H1 (cell line): ENCODE measurements around the gene SOX1. TPM values are rescaled to one million over a fixed set of nuclear protein-coding genes. Genes with fewer than 3 reads are reported as not detected.

ENCODE experiments used
- CTCF ChIA-PET: fragments of 300-600 bp; sonication (Branson Sonifier 250); formaldehyde crosslinking; loops from one replicate; lab custom pipeline; 2021; ENCODE audit not compliant: partially characterized antibody; lab: Charles Lee
- POLR2A ChIA-PET: fragments of 300-600 bp; sonication (Branson Sonifier 250); formaldehyde crosslinking; loops from one replicate; lab custom pipeline; 2021; ENCODE audit warnings: inconsistent platforms; ENCODE audit not compliant: partially characterized antibody; lab: Charles Lee
- DNase-seq, 2 experiments: peaks; one replicate each; pipeline versions ENCODE4 v3.0.0 to v3.0.0-alpha.2; 2010 to 2022; ENCODE audit warnings: low spot score in 2 of 2, low read depth in 1 of 2, mixed read lengths in 1 of 2
- FAIRE-seq: peaks from 2 replicates; lab custom pipeline; 2011; peaks lifted over from hg19 to GRCh38; lab: Jason Lieb, UNC
- H2AFZ ChIP-seq: 2 replicates; pipeline ENCODE4 v1.8.1; 2012; ENCODE audit warnings: low read length, inconsistent platforms
- H2AK5ac ChIP-seq: 2 replicates; pipeline ENCODE4 v1.6.1; 2013; ENCODE audit warnings: low read depth, low read length
- H2BK120ac ChIP-seq: replicated peaks from 2 replicates; pipeline ENCODE3; 2013; ENCODE audit warnings: low read depth, low read length, inconsistent platforms
- H2BK12ac ChIP-seq: 2 replicates; pipeline ENCODE4 v1.6.1; 2013; ENCODE audit warnings: low read depth, low read length
- H2BK15ac ChIP-seq: 2 replicates; pipeline ENCODE4 v1.6.1; 2013; ENCODE audit warnings: low read length
- H2BK20ac ChIP-seq: 2 replicates; pipeline ENCODE4 v1.6.1; 2013; ENCODE audit warnings: low read length
- H2BK5ac ChIP-seq: 2 replicates; pipeline ENCODE4 v1.6.1; 2013; ENCODE audit warnings: low read depth, low read length
- H3K14ac ChIP-seq: 2 replicates; pipeline ENCODE4 v1.6.1; 2013; ENCODE audit warnings: inconsistent platforms; ENCODE audit not compliant: insufficient read length
- H3K18ac ChIP-seq: 2 replicates; pipeline ENCODE4 v1.6.1; 2013; ENCODE audit warnings: low read length; ENCODE audit errors: extremely low read depth
- H3K23ac ChIP-seq: 2 replicates; pipeline ENCODE4 v1.6.1; 2013; ENCODE audit warnings: inconsistent platforms; ENCODE audit not compliant: insufficient read length
- H3K23me2 ChIP-seq: 2 replicates; pipeline ENCODE4 v1.6.1; 2013; ENCODE audit warnings: low read depth, low read length
- H3K27ac ChIP-seq: 2 replicates; pipeline ENCODE4 v1.6.1; 2011; ENCODE audit warnings: low read depth, low read length, inconsistent platforms
- H3K27me3 ChIP-seq, 4 experiments: replicated peaks in 1 of 4; 1 replicate in 1 of 4; 2 replicates in 3 of 4; pipeline versions ENCODE4 v1.6.1 to v1.8.1; 2011 to 2013; ENCODE audit warnings: low read length in 3 of 4, mild to moderate bottlenecking in 3 of 4, inconsistent platforms in 2 of 4, mixed read lengths in 2 of 4, moderate library complexity in 1 of 4; ENCODE audit not compliant: control insufficient read depth in 3 of 4, insufficient read depth in 3 of 4; ENCODE audit errors: extremely low read depth in 1 of 4
- H3K36me3 ChIP-seq, 4 experiments: 2 replicates each; pipeline versions ENCODE4 v1.6.1 to v1.8.1; 2011 to 2013; ENCODE audit warnings: mild to moderate bottlenecking in 4 of 4, low read length in 3 of 4, moderate library complexity in 2 of 4, control low read depth in 1 of 4, inconsistent platforms in 1 of 4; ENCODE audit not compliant: insufficient read depth in 4 of 4, control insufficient read depth in 2 of 4
- H3K4ac ChIP-seq: replicated peaks from 2 replicates; pipeline ENCODE3; 2013; ENCODE audit warnings: low read length, low read depth, mixed read lengths, inconsistent platforms; ENCODE audit not compliant: insufficient read length
- H3K4me1 ChIP-seq, 4 experiments: replicated peaks in 1 of 4; 1 replicate in 1 of 4; 2 replicates in 3 of 4; pipeline versions ENCODE4 v1.6.1 to v1.8.1; 2011 to 2013; ENCODE audit warnings: low read length in 3 of 4, inconsistent platforms in 2 of 4, mixed read lengths in 1 of 4; ENCODE audit not compliant: insufficient read depth in 4 of 4, control insufficient read depth in 3 of 4
- H3K4me2 ChIP-seq, 2 experiments: 2 replicates each; pipeline versions ENCODE4 v1.6.1 to v1.8.1; 2011 to 2013; ENCODE audit warnings: low read depth in 2 of 2, low read length in 2 of 2, control low read depth in 1 of 2, inconsistent platforms in 1 of 2, mild to moderate bottlenecking in 1 of 2; ENCODE audit not compliant: insufficient read depth in 1 of 2
- H3K4me3 ChIP-seq, 4 experiments: fragments of 200-600, 300-600 bp in 1 of 4; sonication (generic), shearing (Covaris generic), sonication (Bioruptor Twin) in 1 of 4; 2 replicates each; pipeline versions ENCODE4 v1.5.1 to v1.8.1; 2011 to 2016; ENCODE audit warnings: low read length in 4 of 4, low read depth in 3 of 4, control low read depth in 2 of 4, inconsistent platforms in 2 of 4, mild to moderate bottlenecking in 2 of 4, mixed read lengths in 1 of 4, moderate library complexity in 1 of 4; ENCODE audit not compliant: insufficient read depth in 2 of 4; ENCODE audit errors: extremely low read depth in 1 of 4
- H3K56ac ChIP-seq: replicated peaks from 2 replicates; pipeline ENCODE3; 2013; ENCODE audit warnings: low read depth, mild to moderate bottlenecking, mixed read lengths, low read length, inconsistent platforms; ENCODE audit not compliant: insufficient read length
- H3K79me1 ChIP-seq: 2 replicates; pipeline ENCODE4 v1.6.1; 2013; ENCODE audit warnings: low read depth, low read length, control low read depth
- H3K79me2 ChIP-seq, 2 experiments: 2 replicates each; pipeline versions ENCODE4 v1.6.1 to v1.8.1; 2012 to 2013; ENCODE audit warnings: low read length in 2 of 2, mild to moderate bottlenecking in 2 of 2, inconsistent platforms in 1 of 2; ENCODE audit not compliant: insufficient read depth in 2 of 2, control insufficient read depth in 1 of 2
- H3K9ac ChIP-seq, 4 experiments: replicated peaks in 1 of 4; 1 replicate in 1 of 4; 2 replicates in 3 of 4; pipeline versions ENCODE4 v1.6.1 to v1.8.1; 2011 to 2013; ENCODE audit warnings: low read depth in 3 of 4, low read length in 3 of 4, control low read depth in 2 of 4, mild to moderate bottlenecking in 2 of 4, moderate library complexity in 2 of 4, inconsistent platforms in 1 of 4; ENCODE audit errors: extremely low read depth in 1 of 4
- H3K9me3 ChIP-seq, 2 experiments: 2 replicates each; pipeline versions ENCODE4 v1.6.1 to v1.8.1; 2012 to 2013; ENCODE audit warnings: mild to moderate bottlenecking in 2 of 2, moderate library complexity in 2 of 2, control low read depth in 1 of 2, inconsistent platforms in 1 of 2, low read depth in 1 of 2, low read length in 1 of 2, mixed read lengths in 1 of 2; ENCODE audit not compliant: insufficient read depth in 2 of 2
- H4K20me1 ChIP-seq, 2 experiments: replicated peaks in 1 of 2; 2 replicates each; pipeline versions ENCODE3 to v1.8.1; 2011 to 2013; ENCODE audit warnings: inconsistent platforms in 2 of 2, low read length in 2 of 2, mild to moderate bottlenecking in 1 of 2; ENCODE audit not compliant: insufficient read depth in 2 of 2, control insufficient read depth in 1 of 2
- H4K5ac ChIP-seq: 2 replicates; pipeline ENCODE4 v1.6.1; 2013; ENCODE audit warnings: low read length, low read depth, mixed read lengths, inconsistent platforms; ENCODE audit not compliant: insufficient read length
- H4K8ac ChIP-seq: 2 replicates; pipeline ENCODE4 v1.8.0; 2013; ENCODE audit warnings: mild to moderate bottlenecking, moderate library complexity, low read length, inconsistent platforms; ENCODE audit not compliant: insufficient read depth; ENCODE audit errors: extremely low read depth
- H4K91ac ChIP-seq: replicated peaks from 2 replicates; pipeline ENCODE3; 2013; ENCODE audit warnings: low read length, mixed read lengths, inconsistent platforms; ENCODE audit not compliant: insufficient read length
- NANOG ChIP-seq: IDR thresholded peaks from 2 replicates; pipeline ENCODE4 v1.6.1; 2011; ENCODE audit warnings: low read length, low read depth, mild to moderate bottlenecking, inconsistent platforms; ENCODE audit not compliant: insufficient read depth, poor library complexity, severe bottlenecking
- SP2 ChIP-seq: IDR thresholded peaks from 2 replicates; pipeline ENCODE4 v1.6.1; 2012; ENCODE audit warnings: mild to moderate bottlenecking, low read length, inconsistent platforms
- YY1 ChIP-seq: IDR thresholded peaks from 2 replicates; pipeline ENCODE4 v1.6.1; 2011; ENCODE audit warnings: low read depth, mild to moderate bottlenecking, low read length
- WGBS, 2 experiments: shearing (Covaris generic) in 1 of 2; methylation state at CpG; one replicate each; pipeline versions ENCODE4 v1.1.6 to v1.1.7; 2013 to 2015; ENCODE audit warnings: low lambda C conversion rate in 2 of 2, mixed read lengths in 2 of 2, inconsistent platforms in 1 of 2, low coverage in 1 of 2, missing lambda C conversion rate in 1 of 2; ENCODE audit not compliant: insufficient replicate concordance in 2 of 2, insufficient coverage in 1 of 2, insufficient read length in 1 of 2; ENCODE audit errors: extremely low coverage in 1 of 2, missing lambda C conversion rate in 1 of 2; 5-methylcytosine and 5-hydroxymethylcytosine counted together
- polyA plus RNA-seq, 7 experiments: library from polyadenylated mRNA; depleted of rRNA in 3 of 7; stranded (reverse) in 5 of 7; unstranded in 2 of 7; fragments of >200 nt in 5 of 7; fragments of 200-250 nt in 2 of 7; gene quantifications; 1 replicate in 5 of 7; 2 replicates in 1 of 7; 4 replicates in 1 of 7; pipeline versions ENCODE4 v1.2.1 to v1.2.3, GENCODE V29; 2011 to 2013; ENCODE audit warnings: missing spikeins in 2 of 7, mixed read lengths in 2 of 7
- total RNA-seq: library from RNA; stranded (reverse); fragmentation: NEBNext Ultra II Directional; extraction: Animal tissue kit (Norgen Biotek cat#: 25700); gene quantifications from 2 replicates; pipeline ENCODE4 v1.2.1, GENCODE V29; 2021
- TF ChIP-seq, protein P1 (sequence below): IDR thresholded peaks from 2 replicates; pipeline ENCODE4 v1.6.1; 2011; ENCODE audit warnings: low read length, improper control_type of control experiment

SOX1 gene
- total and polyA plus RNA-seq, 2 of the 8 experiments (the other 6 are each of a cell fraction or from before 2014, with no cell fraction given): 0.03 to 0.09 TPM

DNA sequence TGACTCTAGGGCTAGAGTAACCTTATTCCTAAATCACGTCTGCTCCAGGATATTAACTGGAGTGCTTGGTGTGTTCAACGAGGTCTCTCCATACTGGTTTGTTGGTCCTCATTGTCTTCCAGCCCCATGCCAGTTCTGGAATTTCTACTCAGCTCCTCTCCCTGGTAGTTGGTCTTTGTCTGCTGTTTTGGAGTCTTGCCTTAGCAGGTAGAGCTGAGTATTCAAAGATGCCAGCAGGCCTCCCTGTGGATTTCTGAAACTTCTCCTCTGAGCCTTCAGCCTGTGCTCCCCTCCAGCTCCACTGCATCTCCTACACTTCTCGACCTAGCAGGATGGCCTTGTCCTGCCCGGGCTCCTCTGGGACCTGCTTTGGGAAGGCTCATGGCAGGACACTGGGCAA is 25.5 kb downstream of the SOX1 start:
- Histone ChIP-seq H2AK5ac (no peak overlapping the region), H3K27me3 (peaks cover 0 to 3% (median 0%) of the 10 kb centered on the region in 4 experiments; a peak in 2 of 7 replicates), H3K23me2 (no peaks in the 10 kb centered on the region), H3K9ac (no peak overlapping the region), H2BK120ac (no peak overlapping the region), H2BK12ac (peak overlapping the region; percentile 71; the same call in 1 of the 2 replicates), H3K4me3 (no peak overlapping the region), H2BK15ac (no peak overlapping the region), H3K14ac (no peak overlapping the region), H3K9me3 (no peaks in the 10 kb centered on the region), H3K18ac (no peak overlapping the region; the same call in 1 of the 2 replicates), H3K79me2 (no peaks in the 10 kb centered on the region), H3K36me3 (no peaks in the 10 kb centered on the region), H3K27ac (no peak overlapping the region), H3K23ac (no peak overlapping the region), H3K4me2 (peak overlapping the region in 1 of 2 experiments; percentile 16; a peak in 1 of 4 replicates), H3K4me1 (peaks cover 0 to 12% (median 0%) of the 10 kb centered on the region in 4 experiments; a peak in 3 of 7 replicates), H4K91ac (no peak overlapping the region), H2BK5ac (no peak overlapping the region), H4K8ac (no peak overlapping the region), H2AFZ (no peak overlapping the region), H4K20me1 (no peaks in the 10 kb centered on the region), H4K5ac (no peak overlapping the region), H3K79me1 (no peaks in the 10 kb centered on the region), H3K4ac (no peak overlapping the region), H2BK20ac (no peak overlapping the region), H3K56ac (no peak overlapping the region)
- 61% methylated on average over 4 of the region's 4 CpGs; no CpG with 5 or more reads in 1 of the 2 experiments for WGBS, 2 experiments
- CTCF ChIA-PET: interaction anchor here (0.8 to 1.4 kb wide), 4 partner anchors 10 to 259 kb away, joined by 3 to 8 read pairs (median 4); no protein-coding TSS in a partner anchor
- FAIRE-seq (no peak), DNase-seq (no peak)
- POLR2A ChIA-PET: no interaction called here
- TF ChIP-seq, protein P1, sequence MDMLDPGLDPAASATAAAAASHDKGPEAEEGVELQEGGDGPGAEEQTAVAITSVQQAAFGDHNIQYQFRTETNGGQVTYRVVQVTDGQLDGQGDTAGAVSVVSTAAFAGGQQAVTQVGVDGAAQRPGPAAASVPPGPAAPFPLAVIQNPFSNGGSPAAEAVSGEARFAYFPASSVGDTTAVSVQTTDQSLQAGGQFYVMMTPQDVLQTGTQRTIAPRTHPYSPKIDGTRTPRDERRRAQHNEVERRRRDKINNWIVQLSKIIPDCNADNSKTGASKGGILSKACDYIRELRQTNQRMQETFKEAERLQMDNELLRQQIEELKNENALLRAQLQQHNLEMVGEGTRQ: no peak
- TF ChIP-seq YY1 (0 out of 2 replicates have a peak, but pooled peaks have one; percentile 21), SP2 (no peak), NANOG (no peak)
